ENCODE data around the gene LYPLAL1.

- TF ChIP-seq POLR2A (IDR thresholded peaks at IDR 0.05) (no peak), CTCF (IDR thresholded peaks at IDR 0.05) (no peak)
Observed at GRCh38 chr1:219130366-219130935, 43.2 kb upstream of the LYPLAL1 start.
